Liver (tissue), 9 donors: ENCODE results near the gene UTS2R. TPM values are rescaled to one million over a fixed set of nuclear protein-coding genes. Genes with fewer than 3 reads are reported as not detected.

ENCODE experiments used
- DNase-seq: peaks from one replicate; pipeline ENCODE4 v3.0.0-alpha.2; 2017; ENCODE audit warnings: low spot score
- H3K27ac ChIP-seq, 2 donors: one replicate each; pipeline ENCODE4 v1.7.0; 2013; ENCODE audit warnings: inconsistent platforms in 2 of 2, low read length in 2 of 2, control low read depth in 1 of 2, low read depth in 1 of 2, mild to moderate bottlenecking in 1 of 2
- H3K27me3 ChIP-seq, 4 donors: one replicate each; pipeline versions ENCODE4 v1.6.1 to v1.7.0; 2013; ENCODE audit warnings: low read length in 3 of 4, inconsistent platforms in 1 of 4, mild to moderate bottlenecking in 1 of 4, moderate library complexity in 1 of 4; ENCODE audit not compliant: control insufficient read depth in 4 of 4, insufficient read depth in 4 of 4
- H3K36me3 ChIP-seq, 4 donors: one replicate each; pipeline versions ENCODE4 v1.6.1 to v1.7.0; 2013; ENCODE audit warnings: low read length in 3 of 4, mild to moderate bottlenecking in 3 of 4, low read depth in 1 of 4, moderate library complexity in 1 of 4; ENCODE audit not compliant: control insufficient read depth in 4 of 4, insufficient read depth in 3 of 4
- H3K4me1 ChIP-seq, 4 donors: one replicate each; pipeline versions ENCODE4 v1.6.1 to v1.7.0; 2013; ENCODE audit warnings: low read length in 3 of 4, mild to moderate bottlenecking in 3 of 4, moderate library complexity in 1 of 4; ENCODE audit not compliant: control insufficient read depth in 4 of 4, insufficient read depth in 4 of 4
- H3K4me3 ChIP-seq, 3 donors: one replicate each; pipeline versions ENCODE4 v1.6.1 to v1.7.0; 2013; ENCODE audit warnings: low read length in 3 of 3, control low read depth in 1 of 3, low read depth in 1 of 3, mild to moderate bottlenecking in 1 of 3
- H3K9ac ChIP-seq, 2 donors: one replicate each; pipeline ENCODE4 v1.7.0; 2013; ENCODE audit warnings: low read length in 2 of 2, mild to moderate bottlenecking in 2 of 2, moderate library complexity in 2 of 2, control low read depth in 1 of 2, low read depth in 1 of 2
- H3K9me3 ChIP-seq, 4 donors: one replicate each; pipeline versions ENCODE4 v1.6.1 to v1.7.0; 2013; ENCODE audit warnings: low read length in 3 of 4; ENCODE audit not compliant: control insufficient read depth in 4 of 4
- ATF3 ChIP-seq: IDR thresholded peaks from 2 replicates; pipeline ENCODE4 v1.6.1; 2016; ENCODE audit warnings: antibody characterized with exemption
- FOXA1 ChIP-seq: IDR thresholded peaks from 2 replicates; pipeline ENCODE4 v1.6.1; 2016; ENCODE audit warnings: antibody characterized with exemption
- FOXA2 ChIP-seq: IDR thresholded peaks from 2 replicates; pipeline ENCODE4 v1.6.1; 2016; ENCODE audit warnings: antibody characterized with exemption
- GABPA ChIP-seq, 2 donors: IDR thresholded peaks in 1 of 2; conservative IDR thresholded peaks in 1 of 2; 2 replicates each; pipeline ENCODE4 v1.6.1; 2016; ENCODE audit warnings: antibody characterized with exemption in 2 of 2, mild to moderate bottlenecking in 1 of 2, moderate library complexity in 1 of 2
- HNF4A ChIP-seq, 2 donors: conservative IDR thresholded peaks; 2 replicates each; pipeline ENCODE4 v1.6.1; 2016; ENCODE audit warnings: antibody characterized with exemption in 2 of 2, mild to moderate bottlenecking in 2 of 2
- JUND ChIP-seq, 2 donors: IDR thresholded peaks; 2 replicates each; pipeline ENCODE4 v1.6.1; 2016; ENCODE audit warnings: antibody characterized with exemption in 2 of 2
- RAD21 ChIP-seq, 2 donors: IDR thresholded peaks; 2 replicates each; pipeline ENCODE4 v1.6.1; 2016; ENCODE audit warnings: antibody characterized with exemption in 2 of 2, mild to moderate bottlenecking in 2 of 2
- RXRA ChIP-seq, 2 donors: IDR thresholded peaks; 2 replicates each; pipeline ENCODE4 v1.6.1; 2017 to 2018; ENCODE audit warnings: antibody characterized with exemption in 2 of 2, mild to moderate bottlenecking in 1 of 2
- SP1 ChIP-seq: IDR thresholded peaks from 2 replicates; pipeline ENCODE4 v1.6.1; 2018; ENCODE audit warnings: antibody characterized with exemption, mild to moderate bottlenecking
- YY1 ChIP-seq: IDR thresholded peaks from 2 replicates; pipeline ENCODE4 v1.6.1; 2016; ENCODE audit warnings: antibody characterized with exemption, mild to moderate bottlenecking
- ZBTB33 ChIP-seq: IDR thresholded peaks from 2 replicates; pipeline ENCODE4 v1.6.1; 2016; ENCODE audit warnings: antibody characterized with exemption
- WGBS: extraction: QIAGEN DNeasy Blood & Tissue Kit; methylation state at CpG from one replicate; pipeline ENCODE4 v1.1.7; 2013; 5-methylcytosine and 5-hydroxymethylcytosine counted together
- polyA plus RNA-seq, 2 donors: library from polyadenylated mRNA; stranded (reverse) in 1 of 2; unstranded in 1 of 2; fragments of 200-250 nt in 1 of 2; fragments of >200 nt in 1 of 2; fragmentation: Nextera tagmentation in 1 of 2; extraction: Ambion mirVana in 1 of 2; gene quantifications; one replicate each; pipeline versions ENCODE4 v1.2.1 to v1.2.3, GENCODE V29; 2013 to 2015
- total RNA-seq, 2 donors: library from RNA; depleted of rRNA; stranded (reverse); fragments of >200 nt; gene quantifications; one replicate each; pipeline ENCODE4 v1.2.3, GENCODE V29; 2014
- TF ChIP-seq, protein P1 (sequence below): IDR thresholded peaks from 2 replicates; pipeline ENCODE4 v1.6.1; 2016; ENCODE audit warnings: antibody characterized with exemption, mild to moderate bottlenecking
- TF ChIP-seq, protein P2 (sequence below): IDR thresholded peaks from 2 replicates; pipeline ENCODE4 v1.6.1; 2016; ENCODE audit warnings: antibody characterized with exemption
- donor health status: healthy.
- donor health status: healthy.
- donor health status: healthy.
- donor health status: healthy.
- donor health status: healthy.

Gene UTS2R
- total and polyA plus RNA-seq, 4 donors: not detected

DNA sequence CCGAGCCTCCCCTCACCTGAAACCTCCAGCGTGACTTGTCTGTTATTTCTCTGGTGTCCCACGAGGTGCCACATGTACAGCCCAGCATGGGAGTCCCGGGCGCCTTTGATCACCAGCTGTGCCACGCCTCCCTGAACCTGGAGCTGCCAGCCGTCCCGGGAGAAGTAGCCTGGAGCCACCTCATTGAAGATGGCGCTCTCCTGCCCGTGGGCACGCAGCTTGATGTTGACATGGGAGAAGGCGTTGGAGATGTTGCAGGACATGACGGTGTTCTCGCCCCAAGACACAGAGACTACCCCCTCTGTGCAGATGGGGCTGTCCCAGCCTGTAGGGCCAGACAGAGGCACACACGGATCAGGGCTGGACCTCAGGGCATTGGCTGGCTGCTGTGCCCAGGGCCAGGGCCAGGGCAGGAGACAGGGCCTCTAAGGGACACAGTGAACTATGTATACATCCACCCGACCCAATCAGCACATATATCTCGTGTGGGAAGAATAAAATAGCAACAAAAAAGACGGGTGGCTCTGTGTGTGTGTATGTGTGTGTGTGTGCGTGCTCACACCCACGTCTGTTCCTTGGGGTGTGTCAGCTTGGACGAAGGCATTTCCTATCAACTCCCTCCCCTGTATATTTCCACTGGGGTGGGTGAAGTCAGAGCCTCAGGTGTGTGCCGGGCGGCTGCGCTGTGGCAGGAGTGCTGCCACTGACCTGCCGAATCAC, 46.8 kb upstream of the UTS2R start:
- no peaks in the 10 kb centered on the region for H3K27me3 ChIP-seq
- TF ChIP-seq RAD21 (IDR thresholded peaks at IDR 0.05) (no peak), SP1 (no peak), FOXA2 (no peak)
- TF ChIP-seq, protein P1, sequence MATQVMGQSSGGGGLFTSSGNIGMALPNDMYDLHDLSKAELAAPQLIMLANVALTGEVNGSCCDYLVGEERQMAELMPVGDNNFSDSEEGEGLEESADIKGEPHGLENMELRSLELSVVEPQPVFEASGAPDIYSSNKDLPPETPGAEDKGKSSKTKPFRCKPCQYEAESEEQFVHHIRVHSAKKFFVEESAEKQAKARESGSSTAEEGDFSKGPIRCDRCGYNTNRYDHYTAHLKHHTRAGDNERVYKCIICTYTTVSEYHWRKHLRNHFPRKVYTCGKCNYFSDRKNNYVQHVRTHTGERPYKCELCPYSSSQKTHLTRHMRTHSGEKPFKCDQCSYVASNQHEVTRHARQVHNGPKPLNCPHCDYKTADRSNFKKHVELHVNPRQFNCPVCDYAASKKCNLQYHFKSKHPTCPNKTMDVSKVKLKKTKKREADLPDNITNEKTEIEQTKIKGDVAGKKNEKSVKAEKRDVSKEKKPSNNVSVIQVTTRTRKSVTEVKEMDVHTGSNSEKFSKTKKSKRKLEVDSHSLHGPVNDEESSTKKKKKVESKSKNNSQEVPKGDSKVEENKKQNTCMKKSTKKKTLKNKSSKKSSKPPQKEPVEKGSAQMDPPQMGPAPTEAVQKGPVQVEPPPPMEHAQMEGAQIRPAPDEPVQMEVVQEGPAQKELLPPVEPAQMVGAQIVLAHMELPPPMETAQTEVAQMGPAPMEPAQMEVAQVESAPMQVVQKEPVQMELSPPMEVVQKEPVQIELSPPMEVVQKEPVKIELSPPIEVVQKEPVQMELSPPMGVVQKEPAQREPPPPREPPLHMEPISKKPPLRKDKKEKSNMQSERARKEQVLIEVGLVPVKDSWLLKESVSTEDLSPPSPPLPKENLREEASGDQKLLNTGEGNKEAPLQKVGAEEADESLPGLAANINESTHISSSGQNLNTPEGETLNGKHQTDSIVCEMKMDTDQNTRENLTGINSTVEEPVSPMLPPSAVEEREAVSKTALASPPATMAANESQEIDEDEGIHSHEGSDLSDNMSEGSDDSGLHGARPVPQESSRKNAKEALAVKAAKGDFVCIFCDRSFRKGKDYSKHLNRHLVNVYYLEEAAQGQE: no peak
- no peak overlapping the region for H3K9ac ChIP-seq
- no peak overlapping the region for H3K27ac ChIP-seq
- no peak overlapping the region for H3K4me3 ChIP-seq
- peaks cover 19 to 53% (median 37%) of the 10 kb centered on the region in 4 donors for H3K4me1 ChIP-seq
- peaks cover 0 to 1% (median 0%) of the 10 kb centered on the region in 4 donors for H3K36me3 ChIP-seq
- H3K9me3 ChIP-seq: no peaks in the 10 kb centered on the region
- no peak for DNase-seq
- 77% methylated on average over 25 of the region's 25 CpGs for WGBS

DNA sequence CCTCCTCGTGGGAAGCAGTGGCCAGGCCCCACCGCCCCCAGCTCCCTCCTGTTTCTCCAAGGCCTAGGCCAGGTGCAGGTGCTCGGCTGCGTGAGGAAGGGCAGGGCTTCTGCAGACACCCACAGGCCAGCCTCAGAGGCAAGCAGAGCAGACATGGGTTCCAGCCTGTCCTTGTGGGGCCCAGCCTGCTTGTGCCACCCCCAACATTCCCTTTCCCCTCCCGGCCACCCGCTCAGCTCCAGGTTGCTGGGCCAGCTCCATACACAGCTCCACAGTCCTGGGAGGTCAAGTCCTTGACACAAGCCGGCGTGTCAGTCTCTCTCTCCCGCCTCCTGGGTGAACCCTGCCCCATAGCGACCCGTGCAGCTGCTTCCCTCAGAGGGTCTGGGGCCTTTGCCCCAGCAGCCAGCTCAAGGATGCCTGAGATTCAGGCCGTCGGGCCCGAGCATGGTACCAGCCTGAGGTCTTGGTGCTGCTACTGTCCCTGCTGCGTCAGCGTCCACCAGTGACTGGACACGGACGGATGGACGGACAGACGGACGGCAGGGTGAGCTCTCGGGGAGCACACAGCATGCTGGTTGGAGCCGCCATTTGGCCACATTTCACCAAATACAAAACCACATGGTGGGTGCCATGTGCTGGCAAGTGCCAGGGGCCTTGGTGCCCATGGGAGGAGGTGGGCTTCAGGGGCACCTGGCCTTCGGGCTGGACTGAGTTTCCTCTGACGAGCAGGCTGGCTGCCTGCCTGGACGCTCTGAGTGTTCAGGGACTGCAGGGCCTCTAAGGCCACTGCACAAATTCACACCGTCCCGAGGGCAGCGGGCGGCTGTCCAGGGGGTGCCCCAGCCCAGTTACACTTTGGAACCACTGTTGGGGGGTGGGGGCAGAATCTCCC, 46.0 kb upstream of the UTS2R start:
- peaks cover 19 to 61% (median 41%) of the 10 kb centered on the region in 4 donors for H3K4me1 ChIP-seq
- TF ChIP-seq HNF4A (conservative IDR thresholded peaks at IDR 0.05) (peak; percentile 64 to 81), RAD21 (IDR thresholded peaks at IDR 0.05) (peak in 1 of 2 donors; percentile 40), YY1 (no peak), RXRA (IDR thresholded peaks at IDR 0.05) (peak; percentile 64 to 72), SP1 (peak; percentile 77)
- peak overlapping the region; percentile 39 to 80 for H3K27ac ChIP-seq
- peaks cover 0 to 1% (median 0%) of the 10 kb centered on the region in 4 donors for H3K36me3 ChIP-seq
- no peaks in the 10 kb centered on the region for H3K27me3 ChIP-seq
- no peak overlapping the region for H3K9ac ChIP-seq
- 58% methylated on average over 30 of the region's 30 CpGs for WGBS
- no peak overlapping the region for H3K4me3 ChIP-seq
- no peaks in the 10 kb centered on the region for H3K9me3 ChIP-seq
- no peak for DNase-seq

GRCh38 chr17:82327289-82327688, 44.3 kb upstream of the UTS2R start:
- no peaks in the 10 kb centered on the region for H3K36me3 ChIP-seq
- 89% methylated on average over 15 of the region's 15 CpGs for whole genome bisulfite sequencing
- H3K27me3 ChIP-seq: no peaks in the 10 kb centered on the region
- H3K4me3 ChIP-seq: no peak overlapping the region
- H3K9me3 ChIP-seq: no peaks in the 10 kb centered on the region
- no peak for DNase-seq
- TF ChIP-seq, protein P2, sequence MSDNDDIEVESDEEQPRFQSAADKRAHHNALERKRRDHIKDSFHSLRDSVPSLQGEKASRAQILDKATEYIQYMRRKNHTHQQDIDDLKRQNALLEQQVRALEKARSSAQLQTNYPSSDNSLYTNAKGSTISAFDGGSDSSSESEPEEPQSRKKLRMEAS: no peak
- TF ChIP-seq JUND (IDR thresholded peaks at IDR 0.05) (no peak), ZBTB33 (no peak), SP1 (no peak), GABPA (IDR thresholded peaks at IDR 0.05 in 1 of 2, conservative IDR thresholded peaks at IDR 0.05 in 1 of 2) (no peak), FOXA2 (no peak), RXRA (IDR thresholded peaks at IDR 0.05) (no peak), FOXA1 (no peak), ATF3 (no peak)
- TF ChIP-seq, protein P1: no peak
- peak overlapping the region in 1 of 2 donors; percentile 13 for H3K27ac ChIP-seq
- no peak overlapping the region for H3K9ac ChIP-seq
- H3K4me1 ChIP-seq: peaks cover 21 to 61% (median 41%) of the 10 kb centered on the region in 4 donors
